GM21447 (cell line): Measurements from ENCODE around the gene GRIN2A.
A peak's percentile ranks its signal among the peaks of the same experiment; 100 is the strongest.

ENCODE experiments used
- ATAC-seq: cut with Tn5 transposase; IDR thresholded peaks from one replicate; pipeline ENCODE4 v1.9.1; 2021; ENCODE audit not compliant: unreplicated experiment

GRIN2A gene

DNA sequence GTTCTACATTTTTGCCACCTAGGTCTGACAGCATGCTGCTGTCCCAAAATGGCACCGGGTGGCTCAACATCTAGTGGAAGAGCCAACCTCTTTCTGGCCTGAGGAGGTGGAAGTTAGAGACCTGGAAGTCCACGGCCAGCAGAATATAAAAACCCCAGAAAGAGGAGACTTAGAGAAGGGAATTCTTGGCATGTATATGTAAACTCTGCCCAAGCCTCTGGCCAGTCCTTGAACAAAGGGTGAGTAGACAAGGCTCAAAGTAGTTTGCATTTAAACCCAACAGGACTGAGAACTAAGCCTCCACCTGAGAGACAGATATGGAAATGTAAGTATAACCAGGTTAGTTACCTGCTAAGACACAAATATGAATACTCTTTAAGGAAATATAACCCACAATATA lies 210.3 kb downstream of the GRIN2A start:
- ATAC-seq, result no peak

GRCh38 chr16:9970796-9971195 lies 211.4 kb downstream of the GRIN2A start:
- no peak for ATAC-seq

GRCh38 chr16:9970244-9970643 lies 212.0 kb downstream of the GRIN2A start:
- no peak for ATAC-seq

DNA sequence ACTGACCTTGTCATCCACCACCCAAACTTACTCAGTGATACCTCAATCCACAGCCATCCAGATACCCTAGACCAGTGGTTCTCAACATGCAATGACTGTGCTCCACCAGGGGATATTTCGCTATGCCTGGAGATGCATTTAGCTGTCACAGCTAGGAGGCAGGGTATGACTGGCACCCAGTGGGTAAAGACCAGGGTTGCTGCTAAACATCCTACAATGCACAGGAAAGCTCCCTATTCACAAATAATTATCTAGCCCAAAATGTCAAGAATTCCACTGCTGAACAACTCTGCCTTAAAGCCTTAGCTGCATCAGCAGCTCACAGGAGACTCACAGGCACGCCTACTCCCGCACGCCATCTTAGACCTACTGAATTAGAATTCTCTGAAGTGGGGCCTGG lies 212.6 kb downstream of the GRIN2A start:
- no peak for ATAC-seq

- ATAC-seq, result peak; percentile 88
Observed at GRCh38 chr16:9966569-9967157, 215.6 kb downstream of the GRIN2A start.

DNA sequence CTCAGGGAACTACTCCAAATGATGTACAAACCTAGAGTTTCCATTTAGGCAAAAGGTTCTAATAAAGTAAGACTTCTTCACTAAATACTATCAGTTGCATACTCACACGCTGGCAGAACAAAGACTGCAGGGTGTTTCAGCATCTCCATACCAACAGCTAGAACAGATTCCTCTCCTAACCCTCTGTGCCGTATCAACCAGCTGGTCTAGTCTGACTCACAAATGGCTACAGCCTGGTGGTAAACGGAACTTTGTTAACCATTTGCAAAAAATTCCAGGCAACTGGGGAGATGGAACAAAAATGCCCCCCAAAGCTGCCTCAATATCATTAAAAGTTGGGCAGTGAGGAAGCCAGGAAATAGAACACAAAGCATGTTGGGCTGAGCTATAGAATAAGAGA lies 217.1 kb downstream of the GRIN2A start:
- no peak for ATAC-seq

- ATAC-seq, result no peak
Observed at GRCh38 chr16:9964426-9964825, 217.8 kb downstream of the GRIN2A start.

DNA sequence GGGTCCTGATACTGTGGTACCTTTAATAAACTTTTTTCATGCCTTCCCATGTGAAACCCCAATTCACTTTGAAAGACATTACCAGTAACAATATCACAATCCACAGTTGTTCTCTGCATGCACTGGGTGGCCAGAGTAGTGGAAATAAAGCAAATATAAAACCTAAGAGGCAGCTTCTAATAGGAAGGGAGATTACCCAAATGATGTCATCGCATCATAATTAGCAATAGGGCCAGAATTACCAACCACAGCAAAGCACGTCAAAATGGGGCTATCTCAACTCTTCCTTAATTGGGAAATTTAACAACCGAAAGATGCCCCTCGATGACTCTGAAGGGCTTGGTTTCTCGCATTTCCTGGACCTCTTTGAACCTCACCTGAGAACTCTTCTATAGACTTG lies 224.8 kb downstream of the GRIN2A start:
- ATAC-seq, result no peak

DNA sequence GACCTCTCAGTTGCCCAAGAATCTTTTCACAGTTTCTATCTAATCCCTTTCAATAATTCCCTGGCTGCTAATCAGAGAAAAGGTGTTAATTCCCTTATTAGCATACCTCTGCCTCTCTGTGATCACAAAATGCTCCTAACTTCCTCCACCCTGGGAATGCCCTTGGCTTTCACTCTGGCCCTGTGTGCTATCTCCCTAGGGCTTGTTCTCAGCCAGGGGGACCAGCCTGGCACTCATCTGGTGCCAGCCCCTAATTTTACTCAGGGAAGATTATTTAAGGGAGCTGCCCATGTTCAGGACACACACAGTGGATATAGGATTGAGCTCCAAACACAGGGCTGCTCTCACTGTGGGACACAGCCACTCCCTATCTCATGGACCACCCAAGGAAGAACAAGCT lies 225.2 kb downstream of the GRIN2A start:
- no peak for ATAC-seq

GRCh38 chr16:9955677-9956076 lies 226.6 kb downstream of the GRIN2A start:
- no peak for ATAC-seq

GRCh38 chr16:9953908-9954570 lies 228.2 kb downstream of the GRIN2A start:
- ATAC-seq, result no peak

- no peak for ATAC-seq
Observed at GRCh38 chr16:9950658-9951057, 231.6 kb downstream of the GRIN2A start.

DNA sequence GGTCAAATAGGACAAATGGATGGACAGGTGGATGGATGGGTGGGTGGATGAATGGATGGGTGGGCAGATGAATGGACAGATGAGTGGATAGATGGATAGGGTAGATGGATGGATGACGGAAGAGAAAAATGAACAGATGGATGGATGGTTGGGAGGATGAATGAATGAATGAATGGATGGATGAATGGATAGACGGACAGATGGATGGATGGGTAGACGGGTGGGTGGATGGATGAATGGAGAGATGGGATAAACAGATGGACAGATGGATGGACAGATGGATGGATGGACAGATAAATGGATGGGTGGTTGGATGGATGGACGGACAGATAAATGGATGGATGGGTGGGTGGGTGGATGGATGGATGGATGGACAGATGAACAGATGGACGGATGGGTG lies 232.8 kb downstream of the GRIN2A start:
- no peak for ATAC-seq

GRCh38 chr16:9948933-9949332 lies 233.3 kb downstream of the GRIN2A start:
- no peak for ATAC-seq

DNA sequence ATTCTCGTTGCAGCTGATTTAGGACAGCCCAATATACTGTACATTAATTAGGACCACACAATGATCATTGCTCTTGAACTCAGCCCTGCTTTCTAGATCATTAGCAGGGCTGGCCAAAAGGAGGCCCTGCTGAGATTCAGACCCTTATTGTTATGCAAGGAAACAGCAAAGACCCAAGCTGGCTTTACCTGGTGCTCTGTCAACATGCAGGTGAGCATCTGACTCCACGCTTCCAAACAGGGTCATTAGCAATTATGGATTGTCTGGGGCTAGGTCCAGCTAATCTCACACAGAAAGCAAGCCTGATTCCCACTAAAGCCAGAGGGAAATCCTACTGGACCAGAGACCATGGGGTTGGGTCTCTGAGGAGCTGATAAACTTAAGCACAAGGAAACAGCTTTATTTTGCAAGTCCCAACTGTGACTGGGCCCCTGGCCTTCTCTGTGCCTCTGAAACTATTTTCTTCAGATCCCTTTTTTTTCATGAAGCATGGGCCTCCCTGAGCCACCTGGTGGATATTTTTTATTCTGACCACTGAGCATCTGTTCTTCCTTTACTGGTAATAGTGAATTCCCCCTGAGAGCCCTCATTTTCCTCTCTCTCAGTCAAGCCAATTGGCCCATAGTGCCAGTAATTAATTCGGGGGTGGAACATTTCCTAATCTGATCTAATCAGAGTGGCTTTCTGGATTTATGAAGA lies 236.1 kb downstream of the GRIN2A start:
- ATAC-seq, result no peak

DNA sequence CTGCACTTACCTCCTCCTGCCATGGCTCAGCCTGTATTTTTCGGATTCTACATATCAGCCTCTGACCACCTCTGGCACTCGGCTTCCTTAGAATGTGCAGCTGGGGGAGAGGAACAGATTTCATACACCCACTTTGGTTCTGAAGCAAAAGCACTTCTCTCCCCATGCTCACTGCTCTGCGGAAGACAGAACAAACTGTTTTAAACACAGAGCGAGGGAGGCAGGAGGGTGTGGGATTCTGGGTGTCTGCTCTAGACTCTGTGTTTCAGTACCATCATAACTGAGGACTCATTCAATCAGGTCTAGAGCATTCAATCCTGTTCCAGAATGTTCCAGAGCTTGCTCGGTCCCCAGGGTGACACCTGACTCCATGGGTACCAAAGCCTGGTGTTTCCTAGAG lies 239.1 kb downstream of the GRIN2A start:
- ATAC-seq, result no peak

GRCh38 chr16:9941245-9941644 lies 241.0 kb downstream of the GRIN2A start:
- ATAC-seq, result no peak

DNA sequence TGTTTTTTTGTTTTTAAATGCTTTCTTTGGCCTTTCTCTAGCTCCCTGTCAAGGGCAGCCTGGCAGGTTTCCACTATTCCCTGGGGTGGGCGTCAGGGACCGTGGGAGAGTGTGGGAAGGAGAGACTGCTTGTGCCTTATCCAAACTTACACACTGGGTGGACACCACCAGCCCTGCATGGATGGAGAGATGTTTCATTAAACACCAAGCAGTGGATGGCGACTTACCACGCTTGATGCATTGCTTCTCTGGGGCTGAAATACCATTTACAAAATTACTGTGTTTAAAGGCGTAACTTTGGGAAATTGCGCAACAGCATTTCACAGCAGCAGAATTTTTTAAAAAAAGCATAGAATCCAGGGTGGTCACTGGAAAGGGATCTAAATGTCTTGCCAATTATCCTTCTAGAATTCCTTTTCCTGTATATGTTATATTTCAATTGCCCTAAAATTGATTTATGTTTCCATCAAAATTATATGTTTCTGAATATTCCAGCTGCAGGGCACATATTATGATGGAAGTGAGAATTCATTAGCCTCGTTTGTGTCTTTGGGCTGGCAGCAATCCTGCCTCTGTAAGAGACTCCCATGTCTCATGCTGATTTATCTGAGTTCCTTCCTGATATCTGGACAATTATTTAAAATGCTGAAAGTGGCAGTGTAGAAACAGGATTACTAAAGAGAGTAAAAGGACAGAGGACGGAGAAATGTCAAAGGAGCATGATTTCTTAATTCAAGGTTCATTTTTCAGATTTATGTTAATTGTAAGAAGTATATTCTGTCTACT lies 247.3 kb downstream of the GRIN2A start:
- no peak for ATAC-seq

- ATAC-seq, result no peak
Observed at GRCh38 chr16:9932919-9933653, 249.1 kb downstream of the GRIN2A start.

DNA sequence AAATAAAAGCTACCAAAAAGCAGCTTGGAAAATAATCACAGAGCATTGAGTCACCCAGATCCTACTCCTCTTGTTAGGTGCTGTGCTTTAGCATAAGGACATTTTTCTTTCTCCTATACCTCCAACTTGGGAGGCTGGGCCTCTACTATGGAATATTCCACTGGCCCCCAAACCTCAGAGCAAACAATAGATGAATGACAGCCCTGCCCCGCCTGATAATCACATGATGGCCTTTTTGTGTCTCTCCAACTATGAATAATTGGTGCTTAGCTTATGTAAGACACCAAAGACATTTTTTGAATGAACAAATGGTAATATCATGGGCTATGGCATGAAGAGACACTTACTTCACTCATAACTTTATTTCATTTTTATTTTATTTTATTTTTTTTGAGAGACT lies 250.2 kb downstream of the GRIN2A start:
- ATAC-seq, result no peak

- no peak for ATAC-seq
Observed at GRCh38 chr16:9929836-9930235, 252.4 kb downstream of the GRIN2A start.
